Measurements from ENCODE around the gene MEAF6.

DNA sequence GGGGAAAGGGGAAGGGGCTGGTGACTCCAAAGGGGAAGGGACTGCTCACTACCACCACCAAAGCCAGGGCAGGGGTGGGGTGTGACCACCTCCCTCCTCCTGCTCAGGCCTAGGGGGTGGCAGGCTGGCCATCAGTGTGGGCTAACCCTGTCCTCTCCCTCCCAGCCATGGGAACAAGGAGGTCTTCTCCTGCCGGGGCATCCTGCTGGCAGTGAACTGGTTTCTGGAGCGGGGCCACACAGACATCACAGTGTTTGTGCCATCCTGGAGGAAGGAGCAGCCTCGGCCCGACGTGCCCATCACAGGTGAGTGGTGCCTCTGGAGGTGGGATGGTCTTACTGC lies 34.5 kb downstream of the MEAF6 start:
- TF ChIP-seq, protein P1, sequence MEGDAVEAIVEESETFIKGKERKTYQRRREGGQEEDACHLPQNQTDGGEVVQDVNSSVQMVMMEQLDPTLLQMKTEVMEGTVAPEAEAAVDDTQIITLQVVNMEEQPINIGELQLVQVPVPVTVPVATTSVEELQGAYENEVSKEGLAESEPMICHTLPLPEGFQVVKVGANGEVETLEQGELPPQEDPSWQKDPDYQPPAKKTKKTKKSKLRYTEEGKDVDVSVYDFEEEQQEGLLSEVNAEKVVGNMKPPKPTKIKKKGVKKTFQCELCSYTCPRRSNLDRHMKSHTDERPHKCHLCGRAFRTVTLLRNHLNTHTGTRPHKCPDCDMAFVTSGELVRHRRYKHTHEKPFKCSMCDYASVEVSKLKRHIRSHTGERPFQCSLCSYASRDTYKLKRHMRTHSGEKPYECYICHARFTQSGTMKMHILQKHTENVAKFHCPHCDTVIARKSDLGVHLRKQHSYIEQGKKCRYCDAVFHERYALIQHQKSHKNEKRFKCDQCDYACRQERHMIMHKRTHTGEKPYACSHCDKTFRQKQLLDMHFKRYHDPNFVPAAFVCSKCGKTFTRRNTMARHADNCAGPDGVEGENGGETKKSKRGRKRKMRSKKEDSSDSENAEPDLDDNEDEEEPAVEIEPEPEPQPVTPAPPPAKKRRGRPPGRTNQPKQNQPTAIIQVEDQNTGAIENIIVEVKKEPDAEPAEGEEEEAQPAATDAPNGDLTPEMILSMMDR (IDR thresholded peaks at IDR 0.05), result no peak
- TF ChIP-seq POLR2AphosphoS5 (IDR thresholded peaks at IDR 0.05) (no peak), POLR2A (IDR thresholded peaks at IDR 0.05) (no peak)

Measured in breast epithelium (tissue), 3 donors.